GM23248 (cell line): Measurements from ENCODE around the gene TIMM23.

ENCODE experiments used
- EZH2 ChIP-seq: fragments of 200-600 bp; sonication (generic); IDR thresholded peaks from 2 replicates; pipeline ENCODE4 v1.6.1; 2018; ENCODE audit warnings: antibody characterized with exemption, mild to moderate bottlenecking; ENCODE audit not compliant: insufficient read depth, poor library complexity, severe bottlenecking
- EZH2phosphoT487 ChIP-seq: fragments of 200-600 bp; sonication (generic); IDR thresholded peaks from 2 replicates; pipeline ENCODE4 v1.6.1; 2018; ENCODE audit warnings: antibody characterized with exemption, moderate library complexity, mild to moderate bottlenecking, low read depth; ENCODE audit not compliant: insufficient read depth

GRCh38 chr10:46026106-46026505 lies 53.8 kb downstream of the TIMM23 start:
- TF ChIP-seq EZH2phosphoT487 (no peak), EZH2 (no peak)
